Astrocyte (in vitro differentiated cells and primary cell): ENCODE measurements around the gene HTR3C. TPM values are rescaled to one million over a fixed set of nuclear protein-coding genes. Genes with fewer than 3 reads are reported as not detected.

Source experiments
- DNase-seq: peaks from one replicate; pipeline ENCODE4 v3.0.0-alpha.2; 2010; ENCODE audit warnings: low read depth
- FAIRE-seq: peaks from 2 replicates; lab custom pipeline; 2011; peaks lifted over from hg19 to GRCh38; lab: Jason Lieb, UNC
- H2AFZ ChIP-seq: 2 replicates; pipeline ENCODE4 v1.6.0; 2012; ENCODE audit warnings: low read depth, low read length, inconsistent platforms
- H3K27ac ChIP-seq: 2 replicates; pipeline ENCODE4 v1.5.1; 2011; ENCODE audit warnings: low read depth, low read length, inconsistent platforms
- H3K27me3 ChIP-seq: 2 replicates; pipeline ENCODE4 v1.6.0; 2011; ENCODE audit warnings: low read length, inconsistent platforms; ENCODE audit not compliant: insufficient read depth
- H3K36me3 ChIP-seq: 2 replicates; pipeline ENCODE4 v1.5.1; 2011; ENCODE audit warnings: low read length, inconsistent platforms; ENCODE audit not compliant: insufficient read depth
- H3K4me1 ChIP-seq: 2 replicates; pipeline ENCODE4 v1.5.1; 2011; ENCODE audit warnings: low read length, inconsistent platforms; ENCODE audit not compliant: insufficient read depth
- H3K4me2 ChIP-seq: 2 replicates; pipeline ENCODE4 v1.6.0; 2012; ENCODE audit warnings: low read length, inconsistent platforms
- H3K4me3 ChIP-seq: 2 replicates; pipeline ENCODE4 v1.5.1; 2011; ENCODE audit warnings: low read depth, mild to moderate bottlenecking, low read length, inconsistent platforms; ENCODE audit not compliant: insufficient read depth
- H3K79me2 ChIP-seq: 2 replicates; pipeline ENCODE4 v1.6.0; 2012; ENCODE audit warnings: mild to moderate bottlenecking, low read length, inconsistent platforms; ENCODE audit not compliant: insufficient read depth
- H3K9ac ChIP-seq: 2 replicates; pipeline ENCODE4 v1.6.0; 2012; ENCODE audit warnings: mild to moderate bottlenecking, low read length, inconsistent platforms
- H3K9me3 ChIP-seq: 2 replicates; pipeline ENCODE4 v1.5.1; 2012; ENCODE audit warnings: low read depth, mild to moderate bottlenecking, low read length, inconsistent platforms; ENCODE audit not compliant: insufficient read depth
- H4K20me1 ChIP-seq: 2 replicates; pipeline ENCODE4 v1.6.0; 2012; ENCODE audit warnings: low read length, inconsistent platforms; ENCODE audit not compliant: insufficient read depth
- H3K27ac Mint-ChIP-seq: one replicate; pipeline ENCODE4 v1.8.0; 2021; ENCODE audit warnings: mild to moderate bottlenecking, mixed read lengths; ENCODE audit not compliant: unreplicated experiment
- H3K27me3 Mint-ChIP-seq: one replicate; pipeline ENCODE4 v1.8.0; 2021; ENCODE audit warnings: low read depth, mixed read lengths; ENCODE audit not compliant: unreplicated experiment
- H3K36me3 Mint-ChIP-seq: one replicate; pipeline ENCODE4 v1.8.0; 2021; ENCODE audit warnings: low read depth, mixed read lengths; ENCODE audit not compliant: unreplicated experiment
- H3K4me1 Mint-ChIP-seq: one replicate; pipeline ENCODE4 v1.8.0; 2021; ENCODE audit warnings: low read depth, mixed read lengths; ENCODE audit not compliant: unreplicated experiment
- H3K4me3 Mint-ChIP-seq: one replicate; pipeline ENCODE4 v1.8.0; 2021; ENCODE audit warnings: mild to moderate bottlenecking, moderate library complexity, mixed read lengths; ENCODE audit not compliant: unreplicated experiment
- H3K9me3 Mint-ChIP-seq: one replicate; pipeline ENCODE4 v1.8.0; 2021; ENCODE audit warnings: mild to moderate bottlenecking, mixed read lengths; ENCODE audit not compliant: unreplicated experiment
- EZH2 ChIP-seq: IDR thresholded peaks from 2 replicates; pipeline ENCODE4 v1.6.1; 2012; ENCODE audit warnings: mild to moderate bottlenecking, low read length, inconsistent platforms; ENCODE audit not compliant: insufficient read depth
- total RNA-seq: library from RNA; stranded (reverse); gene quantifications from 2 replicates; pipeline ENCODE4 v1.2.1, GENCODE V29; 2021
- TF ChIP-seq, protein P1 (sequence below): IDR thresholded peaks from 2 replicates; pipeline ENCODE4 v1.5.1; 2011; ENCODE audit warnings: low read depth, mild to moderate bottlenecking, inconsistent platforms, low read length, moderate library complexity; ENCODE audit not compliant: insufficient read depth

The HTR3C gene
- total RNA-seq, 1 donor from 2014 or later, result not detected

DNA sequence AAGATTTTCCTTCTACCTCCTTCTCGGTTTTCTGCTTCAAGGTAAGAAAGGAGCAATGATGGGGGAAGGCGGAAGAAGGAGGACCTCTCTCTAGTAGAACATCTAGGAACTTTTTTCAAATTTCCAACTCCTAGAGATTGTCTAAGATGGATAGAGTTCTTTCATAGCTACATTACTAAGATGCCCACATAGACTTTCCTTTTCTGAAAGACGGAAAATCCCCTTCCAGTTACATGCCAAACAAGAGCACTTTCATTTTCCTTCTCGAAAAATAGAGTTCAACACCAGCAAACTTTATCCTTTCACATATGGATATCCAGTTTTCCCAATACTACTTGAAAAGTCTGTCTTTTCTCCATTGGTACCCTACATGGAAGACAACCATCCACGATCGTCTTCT, 44.7 kb downstream of the HTR3C start:
- Histone ChIP-seq H3K79me2 (no peaks in the 10 kb centered on the region), H2AFZ (no peak overlapping the region), H3K27me3 (no peaks in the 10 kb centered on the region), H3K4me2 (no peak overlapping the region), H4K20me1 (no peaks in the 10 kb centered on the region), H3K9ac (no peak overlapping the region), H3K9me3 (no peaks in the 10 kb centered on the region), H3K36me3 (no peaks in the 10 kb centered on the region), H3K27ac (no peak overlapping the region), H3K4me3 (no peak overlapping the region), H3K4me1 (no peaks in the 10 kb centered on the region)
- H3K27ac Mint-ChIP-seq, result no peak overlapping the region
- H3K27me3 Mint-ChIP-seq, result peaks cover 13% of the 10 kb centered on the region
- no peak for FAIRE-seq
- H3K9me3 Mint-ChIP-seq, result peaks cover 3% of the 10 kb centered on the region
- TF ChIP-seq, protein P1, sequence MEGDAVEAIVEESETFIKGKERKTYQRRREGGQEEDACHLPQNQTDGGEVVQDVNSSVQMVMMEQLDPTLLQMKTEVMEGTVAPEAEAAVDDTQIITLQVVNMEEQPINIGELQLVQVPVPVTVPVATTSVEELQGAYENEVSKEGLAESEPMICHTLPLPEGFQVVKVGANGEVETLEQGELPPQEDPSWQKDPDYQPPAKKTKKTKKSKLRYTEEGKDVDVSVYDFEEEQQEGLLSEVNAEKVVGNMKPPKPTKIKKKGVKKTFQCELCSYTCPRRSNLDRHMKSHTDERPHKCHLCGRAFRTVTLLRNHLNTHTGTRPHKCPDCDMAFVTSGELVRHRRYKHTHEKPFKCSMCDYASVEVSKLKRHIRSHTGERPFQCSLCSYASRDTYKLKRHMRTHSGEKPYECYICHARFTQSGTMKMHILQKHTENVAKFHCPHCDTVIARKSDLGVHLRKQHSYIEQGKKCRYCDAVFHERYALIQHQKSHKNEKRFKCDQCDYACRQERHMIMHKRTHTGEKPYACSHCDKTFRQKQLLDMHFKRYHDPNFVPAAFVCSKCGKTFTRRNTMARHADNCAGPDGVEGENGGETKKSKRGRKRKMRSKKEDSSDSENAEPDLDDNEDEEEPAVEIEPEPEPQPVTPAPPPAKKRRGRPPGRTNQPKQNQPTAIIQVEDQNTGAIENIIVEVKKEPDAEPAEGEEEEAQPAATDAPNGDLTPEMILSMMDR, result no peak
- TF ChIP-seq EZH2, result no peak
- no peak for DNase-seq
- H3K4me1 Mint-ChIP-seq, result peaks cover 5% of the 10 kb centered on the region
- no peaks in the 10 kb centered on the region for H3K36me3 Mint-ChIP-seq
- H3K4me3 Mint-ChIP-seq, result no peak overlapping the region

DNA sequence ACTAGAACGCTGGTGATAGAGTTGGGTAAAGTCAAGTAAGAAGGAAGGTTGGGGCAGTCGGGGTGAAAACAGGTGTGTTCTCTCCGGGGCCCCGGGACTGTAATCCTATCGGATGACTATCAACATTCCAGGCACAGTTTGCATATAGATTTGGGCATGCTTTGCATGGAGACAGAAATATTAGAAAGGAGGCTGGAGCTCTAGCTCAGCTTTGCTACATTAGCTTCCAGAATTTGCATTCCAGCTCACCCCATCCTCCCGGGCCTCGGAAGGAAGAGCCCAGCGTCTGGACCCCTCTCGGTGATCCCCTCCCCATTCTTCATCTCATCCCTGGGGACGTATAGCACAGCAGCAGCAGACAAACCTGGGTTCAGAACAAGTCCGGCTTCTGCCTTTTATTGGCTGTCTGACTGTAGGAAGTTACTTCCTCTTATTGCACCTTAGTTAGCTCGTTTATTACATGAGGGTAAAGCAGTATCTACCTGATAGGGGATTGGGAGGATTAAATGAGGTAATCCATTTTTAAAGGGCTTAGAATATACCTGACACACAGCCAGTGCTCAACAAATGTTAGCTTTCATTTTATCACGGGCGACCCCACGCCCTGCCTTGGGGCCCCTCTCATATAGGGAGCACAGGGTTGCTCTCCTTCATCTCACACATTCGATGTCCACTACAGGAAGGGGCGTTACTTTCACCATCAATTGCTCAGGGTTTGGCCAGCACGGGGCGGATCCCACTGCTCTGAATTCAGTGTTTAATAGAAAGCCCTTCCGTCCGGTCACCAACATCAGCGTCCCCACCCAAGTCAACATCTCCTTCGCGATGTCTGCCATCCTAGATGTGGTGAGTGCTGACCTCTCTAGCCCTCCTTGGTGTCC, 47.2 kb downstream of the HTR3C start:
- Mint-ChIP-seq H3K27ac (peak overlapping the region; percentile 4), H3K4me1 (peaks cover 5% of the 10 kb centered on the region), H3K27me3 (peaks cover 13% of the 10 kb centered on the region), H3K36me3 (no peaks in the 10 kb centered on the region), H3K9me3 (no peaks in the 10 kb centered on the region), H3K4me3 (no peak overlapping the region)
- no peak for FAIRE-seq
- no peak overlapping the region for H3K4me2 ChIP-seq
- no peaks in the 10 kb centered on the region for H3K79me2 ChIP-seq
- no peak for TF ChIP-seq EZH2
- TF ChIP-seq, protein P1, result no peak
- no peak for DNase-seq
- peaks cover 2% of the 10 kb centered on the region for H3K27me3 ChIP-seq
- no peak overlapping the region for H3K4me3 ChIP-seq
- H2AFZ ChIP-seq, result no peak overlapping the region
- no peak overlapping the region for H3K9ac ChIP-seq
- H3K27ac ChIP-seq, result no peak overlapping the region
- H3K36me3 ChIP-seq, result no peaks in the 10 kb centered on the region
- H3K9me3 ChIP-seq, result no peaks in the 10 kb centered on the region
- no peaks in the 10 kb centered on the region for H3K4me1 ChIP-seq
- H4K20me1 ChIP-seq, result no peaks in the 10 kb centered on the region

Other genes with a start within 250 kb of the HTR3C start
- 4.6 and 4.8 TPM in 2 replicates for gene MAP6D1, start 227.5 kb upstream of the HTR3C start, total RNA-seq
- 62.1 and 64.7 TPM in 2 replicates for gene PARL, start 168.2 kb upstream of the HTR3C start, total RNA-seq
- 52.0 and 52.2 TPM in 2 replicates for gene ABCC5, start 35.2 kb upstream of the HTR3C start, total RNA-seq
- not detected in 2 replicates for gene HTR3D, start 21.3 kb upstream of the HTR3C start, total RNA-seq
- not detected in 2 replicates for gene HTR3E, start 44.0 kb downstream of the HTR3C start, total RNA-seq
- 20.8 and 22.6 TPM in 2 replicates for gene EIF2B5, start 82.3 kb downstream of the HTR3C start, total RNA-seq
- gene DVL3, start 102.3 kb downstream of the HTR3C start, total RNA-seq, result 107 and 110 TPM in 2 replicates
- gene AP2M1, start 121.8 kb downstream of the HTR3C start, total RNA-seq, result 603 and 613 TPM in 2 replicates
- gene ABCF3, start 133.2 kb downstream of the HTR3C start, total RNA-seq, result 61.1 and 70.9 TPM in 2 replicates
- gene VWA5B2, start 176.5 kb downstream of the HTR3C start, total RNA-seq, result 0.23 TPM in 1 of 2 replicates, not detected in the other
- gene ALG3, start 195.9 kb downstream of the HTR3C start, total RNA-seq, result 47.1 and 51.1 TPM in 2 replicates
- 7.2 TPM in 2 replicates for gene EEF1AKMT4, start 196.6 kb downstream of the HTR3C start, total RNA-seq
- 2.6 and 3.4 TPM in 2 replicates for gene CAMK2N2, start 208.5 kb downstream of the HTR3C start, total RNA-seq
- not detected in 2 replicates for gene ECE2, start 223.0 kb downstream of the HTR3C start, total RNA-seq
- 496 and 588 TPM in 2 replicates for gene PSMD2, start 246.2 kb downstream of the HTR3C start, total RNA-seq